Activated T-helper 1 cell treated with anti-CD3 and anti-CD28 coated beads, Interleukin-2, amount 50 U/mL, for 16 hours (primary cell): ENCODE data around the gene ARHGAP10.

Experiments used
- DNase-seq, 2 donors: peaks; one replicate each; pipeline ENCODE4 v3.0.0-alpha.2; 2020; ENCODE audit warnings: low read depth in 1 of 2, low spot score in 1 of 2

Gene ARHGAP10

GRCh38 chr4:147824316-147824715 lies 92.4 kb downstream of the ARHGAP10 start:
- no peak for DNase-seq

DNA sequence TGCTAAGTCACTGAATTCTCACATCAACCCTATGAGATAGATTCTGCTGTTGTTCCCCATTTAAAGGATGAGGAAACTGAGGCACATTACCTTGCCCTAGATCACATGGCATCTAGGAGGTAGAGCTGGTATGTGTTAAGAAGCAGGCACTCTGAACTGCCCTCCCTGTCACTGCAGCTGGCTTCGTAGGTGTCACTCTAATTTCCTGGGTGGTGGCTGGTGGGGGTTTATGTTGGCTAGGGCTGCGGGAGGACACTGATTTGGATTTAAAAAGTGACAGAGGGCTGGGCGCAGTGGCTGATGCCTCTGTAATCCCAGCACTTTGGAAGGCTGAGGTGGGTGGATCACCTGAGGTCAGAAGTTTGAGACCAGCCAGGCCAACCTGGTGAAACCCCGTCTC lies 93.0 kb downstream of the ARHGAP10 start:
- no peak for DNase-seq

GRCh38 chr4:147825451-147826287 lies 93.8 kb downstream of the ARHGAP10 start:
- DNase-seq, result no peak

DNA sequence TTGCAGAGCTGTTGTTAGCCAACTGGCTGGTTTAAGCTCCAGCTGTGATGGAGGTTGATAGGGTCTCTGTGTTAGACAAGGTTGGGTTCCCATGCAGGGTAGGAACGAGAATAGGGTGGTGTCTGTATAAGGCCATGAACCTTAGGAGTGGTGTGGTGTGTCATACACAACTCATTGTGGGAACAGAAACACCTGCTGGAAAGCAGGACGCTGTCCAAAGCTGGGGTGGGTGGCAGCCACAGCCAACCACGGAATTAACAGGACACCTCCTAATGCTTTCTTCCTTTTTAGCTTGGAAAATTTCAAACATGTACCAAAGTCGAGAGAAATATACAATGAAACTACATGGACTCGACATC lies 94.4 kb downstream of the ARHGAP10 start:
- no peak for DNase-seq

GRCh38 chr4:147828331-147828905 lies 96.5 kb downstream of the ARHGAP10 start:
- no peak for DNase-seq

DNA sequence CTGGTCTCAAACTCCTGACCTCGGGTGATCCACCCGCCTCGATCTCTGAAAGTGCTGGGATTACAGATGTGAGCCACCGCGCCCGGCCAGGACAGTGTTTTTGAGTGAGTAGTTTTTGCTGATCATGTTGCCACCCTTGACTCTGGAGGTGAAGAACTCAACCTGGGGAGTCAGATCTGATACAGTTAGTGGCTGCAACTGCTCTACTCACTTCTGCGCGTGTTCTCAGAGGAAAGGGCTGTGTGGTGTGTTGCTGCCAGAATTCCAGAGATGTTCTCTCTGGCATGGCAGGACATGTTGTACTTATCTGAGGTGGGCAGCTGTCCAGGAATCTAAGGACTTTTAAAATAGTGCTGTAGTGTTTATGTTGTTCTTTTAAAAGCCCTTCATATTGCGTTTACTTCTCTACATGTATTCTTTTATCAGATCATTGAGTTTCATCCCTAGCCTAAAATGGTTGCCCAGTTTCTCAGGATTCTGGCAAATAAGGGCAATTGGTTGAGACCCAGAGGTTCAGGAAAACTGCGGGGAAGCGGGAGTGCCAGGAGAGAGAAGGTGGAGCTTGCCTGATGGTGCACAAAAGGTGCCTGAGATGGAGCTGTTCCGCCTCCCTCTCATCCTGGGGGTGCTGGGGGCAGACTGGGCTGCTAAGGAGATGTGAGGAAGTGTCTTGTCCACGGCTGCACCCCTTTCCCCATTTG lies 97.7 kb downstream of the ARHGAP10 start:
- DNase-seq, result no peak

GRCh38 chr4:147830102-147830463 lies 98.2 kb downstream of the ARHGAP10 start:
- DNase-seq, result no peak

GRCh38 chr4:147830987-147831386 lies 99.1 kb downstream of the ARHGAP10 start:
- no peak for DNase-seq

- DNase-seq, result no peak
These were observed 99.8 kb downstream of the ARHGAP10 start for GRCh38 chr4:147831551-147832171.

GRCh38 chr4:147833254-147833653 lies 101.4 kb downstream of the ARHGAP10 start:
- DNase-seq, result no peak

- no peak for DNase-seq
These were observed 101.9 kb downstream of the ARHGAP10 start for GRCh38 chr4:147833741-147834140.

- DNase-seq, result no peak
These were observed 102.6 kb downstream of the ARHGAP10 start for GRCh38 chr4:147834480-147834879.

GRCh38 chr4:147836807-147837206 lies 104.9 kb downstream of the ARHGAP10 start:
- DNase-seq, result no peak

DNA sequence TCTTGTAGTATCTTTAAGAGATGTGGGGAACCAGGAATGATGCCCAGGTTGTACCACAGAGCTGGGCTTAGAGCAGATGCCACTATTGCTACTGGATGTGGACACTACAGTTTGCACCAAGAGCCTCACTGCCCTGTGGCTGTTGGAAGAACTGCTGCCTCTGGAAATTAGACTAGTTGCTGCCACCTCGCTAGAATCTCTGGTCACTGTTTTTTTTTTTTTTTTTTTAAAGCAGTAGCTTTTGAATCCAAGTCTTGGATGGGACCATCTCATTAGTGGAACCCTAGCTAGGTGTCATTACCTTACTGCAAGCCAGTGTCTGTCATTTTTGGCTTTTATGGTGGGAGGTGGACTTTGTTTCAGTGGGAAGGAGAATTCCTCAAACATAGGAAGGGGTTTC lies 105.5 kb downstream of the ARHGAP10 start:
- DNase-seq, result no peak

DNA sequence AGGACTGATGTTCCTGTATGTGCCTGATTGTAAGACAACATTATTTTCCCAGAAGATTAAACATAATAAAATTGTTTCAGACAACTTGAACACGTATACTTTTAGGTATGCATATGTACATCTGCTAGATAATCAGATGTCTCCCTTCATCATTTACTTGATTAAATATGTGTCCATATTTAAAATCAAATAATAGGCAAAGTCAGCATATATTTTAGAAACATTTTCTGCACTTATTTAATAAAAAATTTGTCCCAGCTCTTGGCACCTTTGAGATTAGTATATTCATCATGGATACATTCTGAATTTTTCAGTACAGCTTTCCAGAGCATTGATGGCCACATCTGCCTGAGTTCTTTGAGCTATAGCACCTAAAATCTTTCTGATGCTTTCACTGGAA lies 106.0 kb downstream of the ARHGAP10 start:
- DNase-seq, result no peak

- no peak for DNase-seq
These were observed 107.3 kb downstream of the ARHGAP10 start for GRCh38 chr4:147839200-147839599.

- no peak for DNase-seq
These were observed 107.8 kb downstream of the ARHGAP10 start for GRCh38 chr4:147839663-147840062.

GRCh38 chr4:147840838-147841738 lies 109.2 kb downstream of the ARHGAP10 start:
- DNase-seq, result no peak

DNA sequence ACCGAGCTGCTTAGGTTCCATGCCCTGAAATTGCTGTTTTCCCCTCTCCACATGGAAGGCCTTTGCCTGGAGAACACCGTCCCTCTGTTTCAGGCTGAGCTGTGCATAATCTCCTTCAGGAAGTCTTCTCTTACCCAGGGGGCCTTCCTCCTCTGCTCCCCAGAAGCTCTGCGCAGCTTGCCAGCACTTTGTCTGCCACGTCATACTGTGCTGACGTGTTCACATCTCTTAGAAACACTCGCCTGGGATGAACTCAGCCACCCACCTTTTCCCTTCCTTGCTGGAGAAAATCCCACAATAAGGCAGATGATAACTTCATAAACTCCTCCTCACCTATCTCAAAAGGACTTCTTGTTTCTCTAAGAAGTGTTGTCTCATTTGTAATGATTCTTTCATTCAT lies 110.7 kb downstream of the ARHGAP10 start:
- DNase-seq, result no peak

GRCh38 chr4:147843162-147843561 lies 111.3 kb downstream of the ARHGAP10 start:
- DNase-seq, result no peak

DNA sequence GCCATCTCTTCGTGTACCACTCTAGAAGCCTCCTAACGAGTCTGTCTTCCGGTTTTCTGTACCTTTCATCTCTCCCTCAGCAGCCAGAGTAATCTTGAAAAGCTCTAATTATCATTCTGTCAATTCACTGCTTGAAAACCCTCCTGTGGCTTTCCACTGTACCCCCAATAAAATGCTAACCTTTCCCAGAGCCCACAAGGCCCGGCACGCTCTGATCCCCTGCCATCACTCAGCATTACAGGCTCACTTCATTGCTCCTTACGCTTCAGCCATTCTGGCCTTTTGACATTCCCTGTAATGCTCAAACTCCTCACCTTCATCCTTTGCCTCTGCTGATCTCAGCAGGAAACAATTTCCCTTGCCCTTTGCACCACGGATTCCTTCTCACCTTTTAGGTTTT lies 112.9 kb downstream of the ARHGAP10 start:
- DNase-seq, result no peak
